ENCODE data around the gene FEZF2.

Gene FEZF2

GRCh38 chr3:62367763-62368195 lies 5.6 kb downstream of the FEZF2 start:
- TF ChIP-seq EZH2phosphoT487 (IDR thresholded peaks at IDR 0.05; ENCODE audit: low read length) = no peak
- no peak for TF ChIP-seq EZH2 (optimal IDR thresholded peaks at IDR 0.05; ENCODE audit: low read depth, low read length)
- TF ChIP-seq CTCF (IDR thresholded peaks at IDR 0.05; ENCODE audit: low read length) = no peak
- H4K20me1 ChIP-seq (ENCODE audit: insufficient read depth, low read length) = no peaks in the 10 kb centered on the region
- H3F3A ChIP-seq (ENCODE audit: insufficient read depth, low read length) = no peaks in the 10 kb centered on the region
- no peak overlapping the region for H3K27ac ChIP-seq (ENCODE audit: low read length)
- H3K9ac ChIP-seq (ENCODE audit: low read length) = no peak overlapping the region
- H2AFZ ChIP-seq (ENCODE audit: low read length) = no peak overlapping the region
- no peak overlapping the region for H3K4me2 ChIP-seq (ENCODE audit: low read depth, low read length)
- no peaks in the 10 kb centered on the region for H3K79me2 ChIP-seq (ENCODE audit: low read length)
- no peaks in the 10 kb centered on the region for H3K4me1 ChIP-seq (ENCODE audit: low read length)
- no peaks in the 10 kb centered on the region for H3K27me3 ChIP-seq (replicated peaks; ENCODE audit: insufficient read depth, low read length)
- H3K36me3 ChIP-seq (replicated peaks; ENCODE audit: insufficient read depth, low read length) = no peaks in the 10 kb centered on the region
- no peak overlapping the region for H3K4me3 ChIP-seq (ENCODE audit: low read length)
- H3K9me3 ChIP-seq (replicated peaks; ENCODE audit: insufficient read depth, low read length) = no peaks in the 10 kb centered on the region
- DNase-seq = no peak
- no peaks in the 10 kb centered on the region for H3K9me2 ChIP-seq (replicated peaks; ENCODE audit: insufficient read depth, low read length)

GRCh38 chr3:62366126-62366484 lies 7.2 kb downstream of the FEZF2 start:
- no peak overlapping the region for H3K4me3 ChIP-seq (ENCODE audit: low read length)

GRCh38 chr3:62365391-62366125 lies 7.8 kb downstream of the FEZF2 start:
- Histone ChIP-seq H4K20me1 (ENCODE audit: insufficient read depth, low read length) (no peaks in the 10 kb centered on the region), H3K27ac (ENCODE audit: low read length) (no peak overlapping the region), H3K9ac (ENCODE audit: low read length) (no peak overlapping the region), H3K4me2 (ENCODE audit: low read depth, low read length) (no peak overlapping the region), H3K4me3 (ENCODE audit: low read length) (no peak overlapping the region), H3K79me2 (ENCODE audit: low read length) (no peaks in the 10 kb centered on the region), H3K9me2 (replicated peaks; ENCODE audit: insufficient read depth, low read length) (no peaks in the 10 kb centered on the region), H3K9me3 (replicated peaks; ENCODE audit: insufficient read depth, low read length) (no peaks in the 10 kb centered on the region), H2AFZ (ENCODE audit: low read length) (no peak overlapping the region), H3K27me3 (replicated peaks; ENCODE audit: insufficient read depth, low read length) (no peaks in the 10 kb centered on the region), H3F3A (ENCODE audit: insufficient read depth, low read length) (no peaks in the 10 kb centered on the region), H3K36me3 (replicated peaks; ENCODE audit: insufficient read depth, low read length) (no peaks in the 10 kb centered on the region), H3K4me1 (ENCODE audit: low read length) (0 out of 2 replicates have a peak, but pooled peaks cover 3% of the 10 kb centered on the region)
- TF ChIP-seq EZH2phosphoT487 (IDR thresholded peaks at IDR 0.05; ENCODE audit: low read length) = no peak
- TF ChIP-seq CTCF (IDR thresholded peaks at IDR 0.05; ENCODE audit: low read length) = no peak
- no peak for TF ChIP-seq EZH2 (optimal IDR thresholded peaks at IDR 0.05; ENCODE audit: low read depth, low read length)
- DNase-seq = no peak

More at GRCh38 chr3:62366126-62366484, 7.2 kb downstream of the FEZF2 start:
- Histone ChIP-seq H3K9ac (ENCODE audit: low read length) (no peak overlapping the region), H3K9me2 (replicated peaks; ENCODE audit: insufficient read depth, low read length) (no peaks in the 10 kb centered on the region), H3K9me3 (replicated peaks; ENCODE audit: insufficient read depth, low read length) (no peaks in the 10 kb centered on the region), H3K79me2 (ENCODE audit: low read length) (no peaks in the 10 kb centered on the region), H3K36me3 (replicated peaks; ENCODE audit: insufficient read depth, low read length) (no peaks in the 10 kb centered on the region), H3K27ac (ENCODE audit: low read length) (no peak overlapping the region), H3K27me3 (replicated peaks; ENCODE audit: insufficient read depth, low read length) (no peaks in the 10 kb centered on the region), H3K4me1 (ENCODE audit: low read length) (0 out of 2 replicates have a peak, but pooled peaks cover 3% of the 10 kb centered on the region), H4K20me1 (ENCODE audit: insufficient read depth, low read length) (no peaks in the 10 kb centered on the region), H2AFZ (ENCODE audit: low read length) (no peak overlapping the region), H3F3A (ENCODE audit: insufficient read depth, low read length) (no peaks in the 10 kb centered on the region), H3K4me2 (ENCODE audit: low read depth, low read length) (no peak overlapping the region)
- DNase-seq = no peak
- TF ChIP-seq CTCF (IDR thresholded peaks at IDR 0.05; ENCODE audit: low read length) = no peak
